Measurements from ENCODE around the gene TMEM208. TPM values are rescaled to one million over a fixed set of nuclear protein-coding genes. Genes with fewer than 3 reads are reported as not detected.

Gene TMEM208
- 10 to 100 TPM; 20.8 to 40.3 (median 31.0) TPM for total RNA-seq

DNA sequence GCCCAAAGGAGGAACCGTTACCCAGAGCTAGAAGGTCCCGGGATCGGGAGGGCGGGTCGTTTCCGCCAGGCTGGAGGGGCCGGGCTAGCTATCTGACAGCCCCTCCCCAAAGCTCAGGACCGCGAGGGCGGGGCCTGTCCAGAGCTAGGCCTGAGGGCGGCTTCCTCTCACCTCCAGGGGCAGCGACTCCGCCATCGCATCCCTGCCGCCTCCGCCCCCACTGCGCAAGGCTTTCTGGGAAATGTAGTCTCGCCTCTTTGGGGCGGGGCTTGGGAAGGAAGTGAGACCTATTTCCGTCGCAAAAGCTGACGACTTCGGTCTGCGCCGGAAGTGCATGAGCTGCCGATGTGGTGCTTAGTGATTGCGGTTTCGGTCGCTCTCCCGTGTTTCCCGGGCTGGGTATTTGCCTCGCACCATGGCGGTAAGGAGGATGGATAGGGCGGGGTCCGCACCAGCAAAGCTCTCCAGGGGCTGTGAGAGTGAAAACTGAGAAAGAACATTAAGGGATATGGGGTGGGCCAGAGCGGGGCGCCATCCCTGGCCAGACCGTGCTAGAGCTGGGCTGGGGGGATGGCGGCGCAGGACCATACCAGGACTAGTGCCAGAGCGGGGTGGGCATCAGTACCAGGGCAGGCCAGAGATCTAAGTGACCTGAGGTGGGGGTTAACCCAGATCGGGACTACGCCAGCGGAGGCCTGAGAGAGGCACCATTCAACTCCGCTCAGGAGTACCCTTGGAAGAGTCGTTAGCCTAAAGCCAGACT lies at the start of gene TMEM208:
TMEM208 (plus strand) TSS at position 327 of the 763 bp plus-strand sequence; CDS start at position 416, 89 bp downstream.
- intact Hi-C loops (cut with DNase I; ENCODE audit: low total_unique reads), result no loop called here
- WGBS, 2 donors, result 0 to 1% methylated on average over 30 to 46 of the region's 46 CpGs
- peak in 1 of 3 donors; percentile 26 for TF ChIP-seq CTCF (IDR thresholded peaks at IDR 0.05)
- TF ChIP-seq POLR2A (IDR thresholded peaks at IDR 0.05), result no peak
- peak; percentile 98 to 100 for DNase-seq (ENCODE audit: low spot score in 2 of 2)
- peak within 1 kb of the TSS; percentile 91 for H3K4me3 ChIP-seq (ENCODE audit: low read depth, poor library complexity, severe bottlenecking)

DNA sequence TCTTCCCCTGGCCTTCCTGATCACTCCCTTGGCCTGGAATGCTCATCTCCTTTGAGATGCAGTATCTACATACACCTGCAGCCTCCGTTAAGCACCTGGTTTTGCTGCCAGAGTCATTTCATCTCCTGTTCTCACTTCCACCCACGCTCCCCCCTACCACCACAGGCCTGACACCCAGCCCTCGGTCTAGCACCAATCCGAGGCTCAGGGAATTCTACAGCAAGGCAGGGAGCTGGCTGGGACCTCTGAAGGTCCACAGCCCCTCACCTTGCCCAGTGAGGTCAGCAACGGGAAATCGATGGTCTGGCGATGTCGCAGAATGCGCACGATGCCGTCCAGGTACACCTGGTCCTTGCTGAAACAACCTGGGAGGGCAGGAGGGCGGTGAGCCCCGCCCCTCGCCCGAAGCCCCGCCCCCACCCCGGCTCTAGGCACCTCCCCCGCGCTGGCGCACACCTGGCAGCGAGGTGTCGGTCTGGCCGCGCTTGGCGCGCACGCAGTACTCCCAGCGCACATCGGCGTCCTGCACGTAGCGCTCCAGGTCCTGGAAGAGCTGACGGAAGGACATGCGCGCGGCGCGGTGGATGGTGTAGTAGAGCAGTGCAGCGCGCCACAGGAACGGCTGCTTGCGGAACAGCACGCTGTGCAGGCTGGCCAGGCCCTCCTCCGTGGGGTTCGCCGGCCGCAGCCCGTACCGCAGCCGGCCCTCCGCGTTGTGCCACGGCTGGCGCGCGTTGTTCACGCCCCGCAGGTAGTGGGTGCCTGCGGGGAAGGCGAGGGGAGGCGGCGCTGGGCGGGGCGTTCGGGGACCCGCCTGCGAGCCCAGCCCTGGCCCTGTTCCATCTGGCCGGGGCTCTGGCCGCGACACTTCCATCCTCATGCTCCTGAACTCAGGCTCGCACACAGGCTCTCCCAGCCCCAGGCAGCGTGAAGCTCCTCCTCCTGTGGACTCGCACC lies 48.9 kb upstream of the TMEM208 start:
- intact Hi-C loops (cut with DNase I; ENCODE audit: low total_unique reads), result no loop called here
- DNase-seq (ENCODE audit: low spot score in 2 of 2), result no peak
- WGBS, 2 donors, result 3 to 4% methylated on average over 32 to 52 of the region's 73 CpGs
- TF ChIP-seq CTCF (IDR thresholded peaks at IDR 0.05) (no peak), POLR2A (IDR thresholded peaks at IDR 0.05) (no peak)
- H3K4me3 ChIP-seq (ENCODE audit: low read depth, poor library complexity, severe bottlenecking), result no peak overlapping the region

GRCh38 chr16:67179421-67180080 lies 47.4 kb upstream of the TMEM208 start:
- TF ChIP-seq CTCF (IDR thresholded peaks at IDR 0.05) (no peak), POLR2A (IDR thresholded peaks at IDR 0.05) (no peak)
- peak in 1 of 2 donors; percentile 85 for DNase-seq (ENCODE audit: low spot score in 2 of 2)
- intact Hi-C loops (cut with DNase I; ENCODE audit: low total_unique reads), result no loop called here
- H3K4me3 ChIP-seq (ENCODE audit: low read depth, poor library complexity, severe bottlenecking), result no peak overlapping the region
- 70 to 78% methylated on average over 9 to 12 of the region's 13 CpGs for WGBS, 2 donors

DNA sequence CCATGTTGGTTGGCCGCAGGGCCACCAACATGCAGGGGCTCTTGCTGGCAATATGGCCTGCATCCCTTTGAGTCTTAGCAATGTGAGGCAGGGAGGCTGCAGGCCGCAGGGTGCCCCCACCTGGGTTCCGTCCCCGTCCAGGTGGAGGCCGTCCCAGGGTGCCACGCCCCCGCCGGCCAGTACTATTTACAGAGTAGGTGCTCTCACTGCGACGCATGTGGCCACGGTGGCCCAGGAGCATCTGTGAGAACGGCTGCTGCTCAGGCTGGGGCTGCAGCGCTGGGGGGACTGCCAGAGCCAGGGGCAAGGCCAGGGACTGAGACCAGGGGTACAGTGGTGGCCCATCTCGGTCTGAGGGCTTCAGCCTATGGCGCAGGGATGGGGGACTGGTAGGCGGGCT lies 46.8 kb upstream of the TMEM208 start:
- WGBS, 2 donors, result 90 to 95% methylated on average over 14 to 16 of the region's 16 CpGs
- no peak for DNase-seq (ENCODE audit: low spot score in 2 of 2)
- TF ChIP-seq POLR2A (IDR thresholded peaks at IDR 0.05) (no peak), CTCF (IDR thresholded peaks at IDR 0.05) (no peak)
- no peak overlapping the region for H3K4me3 ChIP-seq (ENCODE audit: low read depth, poor library complexity, severe bottlenecking)
- intact Hi-C loops (cut with DNase I; ENCODE audit: low total_unique reads), result no loop called here

DNA sequence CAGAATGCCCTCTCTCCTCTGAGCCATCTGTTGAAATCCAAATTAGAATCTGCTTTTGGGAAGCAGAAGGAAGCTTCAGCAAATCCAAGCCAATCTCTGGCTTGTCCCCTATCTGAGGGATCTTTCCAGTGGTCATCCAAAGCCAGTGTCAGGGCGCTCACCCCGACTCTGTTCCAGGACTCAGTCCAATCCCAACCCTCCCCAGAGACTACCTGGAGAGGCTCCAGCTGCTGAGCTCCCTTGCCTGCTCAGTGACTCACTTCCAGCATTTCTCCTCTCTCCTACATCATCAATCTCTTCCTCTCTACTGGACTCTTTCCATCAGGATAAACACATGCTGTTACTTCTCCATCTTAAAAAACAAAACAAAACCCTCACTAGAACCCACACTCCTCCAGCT lies 45.6 kb upstream of the TMEM208 start:
- TF ChIP-seq CTCF (IDR thresholded peaks at IDR 0.05) (no peak), POLR2A (IDR thresholded peaks at IDR 0.05) (no peak)
- no peak for DNase-seq (ENCODE audit: low spot score in 2 of 2)
- intact Hi-C loops (cut with DNase I; ENCODE audit: low total_unique reads), result no loop called here
- no peak overlapping the region for H3K4me3 ChIP-seq (ENCODE audit: low read depth, poor library complexity, severe bottlenecking)
- WGBS, 2 donors, result 30 to 47% methylated on average over 2 of the region's 2 CpGs
